Daoy (cell line): ENCODE data around the gene MRPS12. TPM values are rescaled to one million over a fixed set of nuclear protein-coding genes. Genes with fewer than 3 reads are reported as not detected.
"Not testable (repeated sequence)": the region's sequence is repeated elsewhere in the genome, so short reads cannot be mapped to it uniquely, and the experiment has no call there.

Experiments used
- DNase-seq: peaks from one replicate; pipeline ENCODE4 v3.0.0-alpha.2; 2015; ENCODE audit warnings: low read depth
- total RNA-seq: library from RNA; depleted of rRNA; stranded (reverse); fragments of >200 nt; shearing (Covaris generic); gene quantifications from 2 replicates; pipeline ENCODE4 v1.2.3, GENCODE V29; 2014

Gene MRPS12
- total RNA-seq, 1 experiment from 2014 or later = 102 TPM

GRCh38 chr19:38939957-38940356, 9.2 kb downstream of the MRPS12 start:
- DNase-seq = no peak

- not testable (repeated sequence) for DNase-seq
Observed at GRCh38 chr19:38941466-38941865, 10.7 kb downstream of the MRPS12 start.

GRCh38 chr19:38941979-38942378, 11.2 kb downstream of the MRPS12 start:
- DNase-seq = no peak

- no peak for DNase-seq
Observed at GRCh38 chr19:38942471-38943181, 11.9 kb downstream of the MRPS12 start.

- DNase-seq = no peak
Observed at GRCh38 chr19:38944981-38945506, 14.3 kb downstream of the MRPS12 start.

- DNase-seq = no peak
Observed at GRCh38 chr19:38945562-38946228, 15.0 kb downstream of the MRPS12 start.

- DNase-seq = no peak
Observed at GRCh38 chr19:38946229-38947010, 15.7 kb downstream of the MRPS12 start.

GRCh38 chr19:38949580-38950367, 19.0 kb downstream of the MRPS12 start:
- no peak for DNase-seq

GRCh38 chr19:38951187-38951586, 20.4 kb downstream of the MRPS12 start:
- no peak for DNase-seq

GRCh38 chr19:38952395-38953165, 21.8 kb downstream of the MRPS12 start:
- DNase-seq = no peak

- no peak for DNase-seq
Observed at GRCh38 chr19:38953677-38954076, 22.9 kb downstream of the MRPS12 start.

GRCh38 chr19:38956264-38956663, 25.5 kb downstream of the MRPS12 start:
- DNase-seq = no peak

GRCh38 chr19:38958301-38958700, 27.6 kb downstream of the MRPS12 start:
- DNase-seq = no peak

- DNase-seq = no peak
Observed at GRCh38 chr19:38959618-38960017, 28.9 kb downstream of the MRPS12 start.

- DNase-seq = no peak
Observed at GRCh38 chr19:38964738-38965137, 34.0 kb downstream of the MRPS12 start.

- DNase-seq = not testable (repeated sequence)
Observed at GRCh38 chr19:38966149-38966548, 35.4 kb downstream of the MRPS12 start.

- DNase-seq = no peak
Observed at GRCh38 chr19:38970664-38971532, 40.2 kb downstream of the MRPS12 start.

GRCh38 chr19:38971672-38972071, 40.9 kb downstream of the MRPS12 start:
- no peak for DNase-seq

GRCh38 chr19:38974624-38975213, 44.0 kb downstream of the MRPS12 start:
- DNase-seq = no peak
